ENCODE results near the gene TRAK2. TPM values are rescaled to one million over a fixed set of nuclear protein-coding genes. Genes with fewer than 3 reads are reported as not detected.

The TRAK2 gene
- total and polyA plus RNA-seq, 2 of the 8 experiments (the other 6 are each of a cell fraction or from before 2014, with no cell fraction given) = 4.5 to 15.7 TPM

DNA sequence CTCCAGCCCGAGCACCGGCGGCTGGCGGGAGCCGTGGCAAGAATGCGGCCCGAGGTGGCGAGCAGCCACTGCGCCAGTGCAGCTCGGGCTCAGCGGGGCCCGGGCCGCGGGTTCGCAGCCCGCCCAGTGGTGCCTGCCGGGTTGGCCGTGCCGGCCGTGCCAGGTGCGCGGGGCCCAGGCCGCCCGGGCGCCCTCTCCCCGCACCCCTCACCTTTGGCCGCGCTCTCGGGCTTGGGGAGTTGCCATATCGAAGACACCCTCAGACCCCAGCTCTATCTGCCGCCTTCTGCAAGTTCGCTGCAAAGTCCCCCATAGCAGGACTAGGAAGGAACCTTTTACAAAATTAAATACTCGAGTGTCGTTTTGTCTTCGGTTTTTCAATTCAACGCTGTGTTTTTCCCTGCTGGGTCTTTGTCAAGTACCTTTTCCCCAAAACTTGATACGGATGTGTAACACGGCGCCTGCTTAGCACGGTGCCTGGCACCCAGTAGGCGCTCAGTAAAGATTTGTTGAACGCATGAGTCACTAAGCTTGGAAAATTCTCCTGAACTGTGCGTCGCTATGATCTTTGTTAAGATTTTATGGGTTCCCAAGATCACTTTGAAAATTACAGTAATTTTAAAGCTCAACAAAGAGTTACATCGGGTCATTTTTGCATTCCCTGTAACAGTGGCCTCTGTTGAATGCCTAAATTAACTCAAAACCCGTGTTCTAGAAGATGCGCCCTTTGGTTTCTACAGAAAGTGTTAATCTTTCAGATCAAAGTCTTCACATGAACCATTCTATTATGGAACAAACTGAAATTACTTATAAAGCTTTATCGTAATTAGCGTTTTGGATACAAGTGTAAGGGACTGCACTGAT, 1.0 kb upstream of the TRAK2 start (continued):
- TF ChIP-seq, protein P1, sequence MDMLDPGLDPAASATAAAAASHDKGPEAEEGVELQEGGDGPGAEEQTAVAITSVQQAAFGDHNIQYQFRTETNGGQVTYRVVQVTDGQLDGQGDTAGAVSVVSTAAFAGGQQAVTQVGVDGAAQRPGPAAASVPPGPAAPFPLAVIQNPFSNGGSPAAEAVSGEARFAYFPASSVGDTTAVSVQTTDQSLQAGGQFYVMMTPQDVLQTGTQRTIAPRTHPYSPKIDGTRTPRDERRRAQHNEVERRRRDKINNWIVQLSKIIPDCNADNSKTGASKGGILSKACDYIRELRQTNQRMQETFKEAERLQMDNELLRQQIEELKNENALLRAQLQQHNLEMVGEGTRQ (IDR thresholded peaks at IDR 0.05; ENCODE audit: low read length) = no peak

Data from H1 (cell line).